IgD-negative memory B cell (primary cell): ENCODE data around the gene ARHGEF4. TPM values are rescaled to one million over a fixed set of nuclear protein-coding genes. Genes with fewer than 3 reads are reported as not detected.

Source experiments
- H3K27ac Mint-ChIP-seq, 3 donors: one replicate each; pipeline ENCODE4 v1.8.0; 2020 to 2022; ENCODE audit warnings: mild to moderate bottlenecking in 3 of 3, mixed read lengths in 3 of 3, moderate library complexity in 1 of 3
- H3K27me3 Mint-ChIP-seq: one replicate; pipeline ENCODE4 v1.8.0; 2021; ENCODE audit warnings: mixed read lengths
- H3K36me3 Mint-ChIP-seq: one replicate; pipeline ENCODE4 v1.8.0; 2020; ENCODE audit warnings: mild to moderate bottlenecking, mixed read lengths
- H3K4me1 Mint-ChIP-seq, 3 donors: one replicate each; pipeline ENCODE4 v1.8.0; 2020 to 2022; ENCODE audit warnings: mixed read lengths in 3 of 3, mild to moderate bottlenecking in 1 of 3
- H3K4me3 Mint-ChIP-seq, 4 donors: one replicate each; pipeline ENCODE4 v1.8.0; 2020 to 2022; ENCODE audit warnings: mild to moderate bottlenecking in 4 of 4, mixed read lengths in 4 of 4, moderate library complexity in 3 of 4
- H3K9me3 Mint-ChIP-seq, 3 donors: one replicate each; pipeline ENCODE4 v1.8.0; 2020 to 2021; ENCODE audit warnings: mixed read lengths in 3 of 3, mild to moderate bottlenecking in 1 of 3
- polyA plus RNA-seq: library from polyadenylated mRNA; unstranded; fragments of 300-500 nt; fragmentation: Illumina TruSeq; gene quantifications from one replicate; pipeline ENCODE4 v1.2.3, GENCODE V29; 2021

The ARHGEF4 gene
- 0.24 TPM for polyA plus RNA-seq

GRCh38 chr2:130836501-130837174 lies at the start of gene ARHGEF4:
Gene ARHGEF4 (plus strand): TSS chr2:130836914. CDS start chr2:130836954, 40 bp downstream.
- Mint-ChIP-seq H3K36me3 (peaks cover 2% of the 10 kb centered on the region), H3K4me1 (peaks cover 2 to 4% (median 3%) of the 10 kb centered on the region in 3 donors), H3K4me3 (peak within 1 kb of the TSS in 3 of 4 donors; percentile 67 to 81 (median 73)), H3K27ac (no peak within 1 kb of the TSS), H3K27me3 (peaks cover 27% of the 10 kb centered on the region), H3K9me3 (no peaks in the 10 kb centered on the region)

- H3K27ac Mint-ChIP-seq, result no peak overlapping the region
- no peak overlapping the region for H3K4me3 Mint-ChIP-seq
- peaks cover 4% of the 10 kb centered on the region for H3K27me3 Mint-ChIP-seq
- H3K4me1 Mint-ChIP-seq, result peaks cover 0 to 2% (median 0%) of the 10 kb centered on the region in 3 donors
- H3K36me3 Mint-ChIP-seq, result no peaks in the 10 kb centered on the region
- peaks cover 0 to 6% (median under 1%) of the 10 kb centered on the region in 3 donors for H3K9me3 Mint-ChIP-seq
These were observed 48.9 kb upstream of the ARHGEF4 start for GRCh38 chr2:130787841-130788240.

DNA sequence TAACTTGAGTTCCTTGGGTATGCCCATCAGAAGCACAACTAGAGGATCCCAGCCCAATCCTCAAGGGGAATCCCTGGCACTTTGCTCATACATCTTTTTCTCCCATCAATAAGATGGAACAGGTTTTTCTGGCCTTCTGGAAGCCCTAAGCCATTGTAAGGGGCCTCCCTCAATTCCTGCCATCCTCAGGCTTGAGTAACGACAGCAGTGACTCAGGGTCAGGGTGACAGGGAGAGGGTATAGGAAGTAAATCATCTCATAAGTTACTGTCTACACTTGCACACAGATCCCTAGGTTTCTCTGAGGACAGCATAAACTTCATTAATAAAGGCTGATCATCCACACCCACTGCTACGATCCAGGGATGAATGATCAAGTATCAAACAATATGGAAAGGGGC lies 46.4 kb upstream of the ARHGEF4 start:
- Mint-ChIP-seq H3K4me1 (peaks cover 2 to 9% (median 9%) of the 10 kb centered on the region in 3 donors), H3K27me3 (peaks cover 4% of the 10 kb centered on the region), H3K9me3 (no peaks in the 10 kb centered on the region), H3K4me3 (no peak overlapping the region), H3K27ac (no peak overlapping the region), H3K36me3 (no peaks in the 10 kb centered on the region)

DNA sequence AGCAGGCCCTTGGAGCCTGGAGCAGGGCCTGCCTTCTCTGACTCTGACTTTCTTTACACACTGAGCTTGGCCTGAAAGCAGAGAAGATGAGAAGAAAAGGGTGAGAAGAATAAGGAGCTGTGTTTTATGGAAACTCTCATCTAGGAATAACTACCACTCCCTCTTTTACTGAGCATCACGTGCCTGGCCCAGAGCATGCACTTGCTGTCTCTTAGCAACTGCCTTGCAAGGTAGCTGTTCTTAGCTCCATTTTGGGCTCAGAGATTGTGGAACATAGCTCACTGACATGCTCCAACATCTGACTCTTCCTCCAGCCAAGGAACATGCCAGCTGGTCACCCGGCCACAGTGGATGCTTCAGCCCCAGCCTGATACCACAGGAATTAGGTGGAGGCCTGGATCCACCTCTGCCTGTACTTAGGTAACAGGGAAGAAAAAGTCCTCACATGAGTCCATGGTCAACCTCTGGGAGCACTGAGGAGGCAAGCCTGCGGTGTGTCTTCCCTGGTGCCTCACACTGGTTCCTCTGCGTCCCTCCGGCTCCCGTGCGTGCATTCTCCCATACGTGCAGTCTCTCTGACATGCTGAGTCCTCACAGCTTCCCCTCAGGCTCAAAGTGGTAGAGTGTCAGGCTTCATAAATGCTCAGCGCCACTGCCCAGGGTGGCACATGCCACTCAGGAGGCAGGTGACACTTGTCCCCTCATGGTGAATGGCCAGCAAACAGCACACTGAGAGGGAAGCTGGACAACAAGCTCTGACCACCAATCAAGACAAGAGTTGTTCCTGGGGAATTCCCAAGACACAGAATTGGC lies 45.7 kb upstream of the ARHGEF4 start:
- H3K36me3 Mint-ChIP-seq, result no peaks in the 10 kb centered on the region
- peaks cover 3% of the 10 kb centered on the region for H3K27me3 Mint-ChIP-seq
- peaks cover 2 to 9% (median 9%) of the 10 kb centered on the region in 3 donors for H3K4me1 Mint-ChIP-seq
- no peaks in the 10 kb centered on the region for H3K9me3 Mint-ChIP-seq
- no peak overlapping the region for H3K27ac Mint-ChIP-seq
- no peak overlapping the region for H3K4me3 Mint-ChIP-seq

- H3K4me3 Mint-ChIP-seq, result no peak overlapping the region
- peaks cover 3% of the 10 kb centered on the region for H3K27me3 Mint-ChIP-seq
- no peak overlapping the region for H3K27ac Mint-ChIP-seq
- no peaks in the 10 kb centered on the region for H3K36me3 Mint-ChIP-seq
- H3K9me3 Mint-ChIP-seq, result no peaks in the 10 kb centered on the region
- H3K4me1 Mint-ChIP-seq, result peaks cover 2 to 9% (median 9%) of the 10 kb centered on the region in 3 donors
These were observed 45.1 kb upstream of the ARHGEF4 start for GRCh38 chr2:130791617-130791939.

- peaks cover 5 to 9% (median 9%) of the 10 kb centered on the region in 3 donors for H3K4me1 Mint-ChIP-seq
- no peaks in the 10 kb centered on the region for H3K36me3 Mint-ChIP-seq
- no peaks in the 10 kb centered on the region for H3K9me3 Mint-ChIP-seq
- no peaks in the 10 kb centered on the region for H3K27me3 Mint-ChIP-seq
- no peak overlapping the region for H3K27ac Mint-ChIP-seq
- H3K4me3 Mint-ChIP-seq, result peak overlapping the region in 1 of 4 donors; percentile 18
These were observed 41.3 kb upstream of the ARHGEF4 start for GRCh38 chr2:130795431-130795830.

- H3K27me3 Mint-ChIP-seq, result no peaks in the 10 kb centered on the region
- no peaks in the 10 kb centered on the region for H3K9me3 Mint-ChIP-seq
- H3K36me3 Mint-ChIP-seq, result no peaks in the 10 kb centered on the region
- H3K4me3 Mint-ChIP-seq, result peak overlapping the region in 1 of 4 donors; percentile 18
- H3K4me1 Mint-ChIP-seq, result peaks cover 5 to 9% (median 9%) of the 10 kb centered on the region in 3 donors
- no peak overlapping the region for H3K27ac Mint-ChIP-seq
These were observed 40.4 kb upstream of the ARHGEF4 start for GRCh38 chr2:130796290-130796689.

DNA sequence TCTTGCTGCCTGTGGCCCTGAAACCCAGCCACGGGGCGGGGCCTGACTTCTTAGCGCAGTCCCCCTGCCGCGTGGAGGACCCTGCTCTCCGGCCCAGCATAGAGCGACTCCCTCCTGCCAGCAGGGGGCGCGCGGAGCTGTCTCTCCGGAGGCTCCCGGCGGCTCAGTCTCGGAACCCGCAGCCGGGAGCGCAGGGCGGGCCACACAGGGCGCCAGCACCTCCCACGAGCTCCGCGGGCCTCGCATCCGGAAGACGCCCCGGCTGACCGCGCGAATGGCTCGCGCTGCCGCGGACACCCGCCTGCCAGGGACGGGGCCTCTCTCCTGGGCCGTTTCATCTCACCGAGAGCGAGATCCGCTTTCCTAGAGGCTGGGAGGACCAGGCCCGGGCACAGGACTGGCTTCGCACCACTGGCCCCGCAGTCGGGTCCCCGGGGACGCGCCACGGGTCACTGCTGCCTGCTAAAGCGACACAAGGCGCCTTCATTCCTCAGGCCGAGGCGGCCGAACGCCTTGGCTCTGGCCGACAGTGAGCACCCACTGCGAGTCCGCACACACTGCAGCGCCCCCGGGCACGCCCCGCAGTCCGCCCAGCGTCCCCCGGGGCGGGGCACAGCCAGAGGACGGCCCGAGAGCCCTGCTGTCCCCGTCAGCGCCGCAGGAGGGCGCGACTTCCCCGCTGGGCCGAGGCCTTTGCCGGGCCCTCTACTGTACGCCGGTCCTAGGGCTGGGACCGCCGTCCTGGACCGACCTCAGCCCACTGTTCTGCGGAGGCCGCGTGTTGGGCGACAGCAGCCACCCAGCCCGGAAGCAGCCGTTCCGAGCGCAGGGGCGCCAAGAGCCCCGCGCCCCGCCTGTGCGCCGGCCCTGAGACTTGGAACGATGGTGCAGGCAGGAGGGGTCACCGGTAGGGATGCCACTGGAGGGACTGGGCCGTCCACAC lies 39.0 kb upstream of the ARHGEF4 start:
- Mint-ChIP-seq H3K27me3 (no peaks in the 10 kb centered on the region), H3K27ac (no peak overlapping the region), H3K9me3 (no peaks in the 10 kb centered on the region), H3K4me3 (peak overlapping the region; percentile 75 to 86 (median 83)), H3K36me3 (no peaks in the 10 kb centered on the region), H3K4me1 (peaks cover 5 to 9% (median 7%) of the 10 kb centered on the region in 3 donors)

DNA sequence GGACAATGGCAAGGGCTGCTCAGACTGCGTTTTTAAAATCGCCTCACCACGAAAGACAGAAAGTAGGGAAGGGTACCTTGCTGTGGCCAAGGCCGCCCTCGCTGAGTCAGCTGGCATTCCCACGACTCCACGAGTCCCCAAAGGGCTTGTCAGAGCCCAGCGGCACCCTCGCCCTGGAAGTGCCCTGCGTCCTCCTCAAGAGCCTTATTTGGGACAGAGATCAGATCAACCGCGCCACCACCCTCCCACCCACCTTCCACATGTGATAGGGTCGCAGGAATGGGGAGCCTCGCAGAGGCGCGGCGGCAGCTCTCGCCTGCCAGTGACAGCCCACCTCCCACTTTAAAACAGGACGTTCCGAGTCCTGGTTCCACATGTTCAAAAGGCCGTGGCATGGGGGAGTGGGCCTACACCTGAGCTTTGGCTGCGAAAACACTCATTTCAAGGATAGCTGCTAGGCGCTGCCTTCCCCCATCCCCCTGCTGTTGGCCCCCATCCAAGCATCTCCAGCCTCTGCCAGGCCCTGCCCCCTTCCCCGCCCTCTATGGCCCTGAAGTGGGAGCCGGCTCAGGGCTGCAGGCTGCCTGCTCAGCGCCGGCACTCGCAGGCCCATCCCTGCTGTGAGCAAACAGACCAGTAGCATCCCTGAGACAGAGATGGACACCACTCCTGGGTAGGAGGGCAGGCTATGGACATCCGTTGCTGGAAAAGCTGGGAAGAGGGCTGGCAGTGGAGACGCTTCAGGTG lies 38.1 kb upstream of the ARHGEF4 start:
- peaks cover 4 to 7% (median 4%) of the 10 kb centered on the region in 3 donors for H3K4me1 Mint-ChIP-seq
- H3K4me3 Mint-ChIP-seq, result peak overlapping the region; percentile 75 to 86 (median 83)

GRCh38 chr2:130799295-130799694 lies 37.4 kb upstream of the ARHGEF4 start:
- Mint-ChIP-seq H3K27ac (peak overlapping the region in 1 of 3 donors; percentile 19), H3K9me3 (no peaks in the 10 kb centered on the region), H3K4me3 (peak overlapping the region; percentile 50 to 86 (median 74))

More for the DNA sequence above, 38.1 kb upstream of the ARHGEF4 start:
- no peaks in the 10 kb centered on the region for H3K27me3 Mint-ChIP-seq
- no peaks in the 10 kb centered on the region for H3K9me3 Mint-ChIP-seq
- H3K27ac Mint-ChIP-seq, result peak overlapping the region in 1 of 3 donors; percentile 19
- H3K36me3 Mint-ChIP-seq, result no peaks in the 10 kb centered on the region

GRCh38 chr2:130805613-130806012 lies 31.1 kb upstream of the ARHGEF4 start:
- Mint-ChIP-seq H3K27me3 (peaks cover 4% of the 10 kb centered on the region), H3K36me3 (peaks cover 3% of the 10 kb centered on the region), H3K4me1 (peaks cover 0 to 4% (median 0%) of the 10 kb centered on the region in 3 donors), H3K27ac (no peak overlapping the region), H3K4me3 (no peak overlapping the region), H3K9me3 (peaks cover 0 to 4% (median 4%) of the 10 kb centered on the region in 3 donors)

More at GRCh38 chr2:130799295-130799694, 37.4 kb upstream of the ARHGEF4 start:
- H3K27me3 Mint-ChIP-seq, result no peaks in the 10 kb centered on the region
- no peaks in the 10 kb centered on the region for H3K36me3 Mint-ChIP-seq
- peaks cover 0 to 5% (median 3%) of the 10 kb centered on the region in 3 donors for H3K4me1 Mint-ChIP-seq

- Mint-ChIP-seq H3K36me3 (peaks cover 3% of the 10 kb centered on the region), H3K9me3 (peaks cover 0 to 4% (median 4%) of the 10 kb centered on the region in 3 donors), H3K27ac (no peak overlapping the region), H3K4me3 (no peak overlapping the region), H3K4me1 (peaks cover 0 to 6% (median 0%) of the 10 kb centered on the region in 3 donors), H3K27me3 (peaks cover 4% of the 10 kb centered on the region)
These were observed 30.3 kb upstream of the ARHGEF4 start for GRCh38 chr2:130806370-130806769.

GRCh38 chr2:130807659-130808385 lies 28.9 kb upstream of the ARHGEF4 start:
- Mint-ChIP-seq H3K4me3 (no peak overlapping the region), H3K9me3 (peaks cover 0 to 4% (median 4%) of the 10 kb centered on the region in 3 donors), H3K4me1 (peaks cover 0 to 6% (median 0%) of the 10 kb centered on the region in 3 donors), H3K36me3 (peaks cover 3% of the 10 kb centered on the region), H3K27ac (no peak overlapping the region), H3K27me3 (peaks cover 4% of the 10 kb centered on the region)
